T-helper 2 cell treated with Interferon-gamma antibody and Interleukin-4, amounts not matched to agents 100 ng/mL and 5 ng/mL, for 36 hours (primary cell): ENCODE measurements around the gene KRTAP2-1. TPM values are rescaled to one million over a fixed set of nuclear protein-coding genes. Genes with fewer than 3 reads are reported as not detected.
"Not testable (repeated sequence)": the region's sequence is repeated elsewhere in the genome, so short reads cannot be mapped to it uniquely, and the experiment has no call there.

ENCODE experiments used
- intact Hi-C: fragments of 100-400 bp; cut with micrococcal nuclease; formaldehyde crosslinking; loops from one replicate; pipeline ENCODE4 v1.15.1; 2023
- total RNA-seq: library from RNA; stranded (reverse); gene quantifications from 2 replicates; pipeline ENCODE4 v1.2.3, GENCODE V29; 2022

The KRTAP2-1 gene
- total RNA-seq, 1 donor from 2014 or later = not detected

DNA sequence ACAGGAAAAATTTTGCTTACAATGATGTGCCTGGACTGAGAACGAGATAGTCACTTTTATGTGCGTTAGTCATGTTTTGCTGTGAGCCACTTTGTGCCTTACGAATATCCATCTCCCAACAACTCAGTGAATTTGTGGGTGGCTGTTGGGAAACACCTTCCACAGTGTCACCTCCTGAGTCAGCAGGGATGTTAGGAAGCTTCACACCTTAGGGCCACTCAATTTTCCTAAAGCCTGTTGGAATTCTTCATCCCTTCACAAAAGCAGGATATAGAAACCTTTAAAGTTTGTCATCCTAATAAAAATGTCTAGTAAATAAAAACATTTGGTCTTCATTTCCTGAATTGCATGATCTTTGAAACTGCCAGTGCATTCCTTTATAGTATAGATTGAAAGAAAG lies 33.9 kb downstream of the KRTAP2-1 start:
- intact Hi-C loops = no loop called here

DNA sequence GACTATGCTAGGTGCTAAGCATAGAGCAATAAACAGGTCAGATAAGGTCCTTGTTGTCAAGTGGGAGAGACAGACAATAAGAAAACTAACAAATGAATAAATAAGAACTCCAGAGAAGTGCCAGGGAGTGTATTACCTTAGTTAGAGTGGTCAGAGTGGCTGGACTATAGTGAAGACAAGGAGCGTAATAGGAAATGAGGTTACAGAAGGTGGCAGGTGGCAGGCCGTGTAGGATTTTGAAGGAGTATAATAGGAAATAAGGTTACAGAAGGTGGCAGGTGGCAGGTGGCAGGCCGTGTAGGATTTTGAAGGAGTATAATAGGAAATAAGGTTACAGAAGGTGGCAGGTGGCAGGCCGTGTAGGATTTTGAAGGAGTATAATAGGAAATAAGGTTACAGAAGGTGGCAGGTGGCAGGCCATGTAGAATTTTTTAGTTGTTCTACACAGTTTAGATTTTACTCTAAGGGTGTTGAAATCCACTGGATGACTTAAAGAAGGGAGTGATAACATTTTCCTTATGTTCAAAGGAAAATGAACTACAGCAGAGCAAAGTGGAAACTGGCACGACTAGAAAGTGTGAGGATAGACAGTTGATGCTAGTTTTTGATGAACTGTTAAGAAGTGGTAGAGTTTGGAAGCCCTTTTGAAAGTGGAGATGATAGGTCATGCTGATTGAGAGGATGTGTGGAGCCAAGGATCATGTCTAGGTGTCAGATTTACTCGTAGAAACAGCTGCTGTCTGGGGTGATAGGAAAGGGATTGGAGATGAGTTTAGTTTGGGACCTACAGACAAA lies 34.6 kb downstream of the KRTAP2-1 start:
- intact Hi-C loops = no loop called here

DNA sequence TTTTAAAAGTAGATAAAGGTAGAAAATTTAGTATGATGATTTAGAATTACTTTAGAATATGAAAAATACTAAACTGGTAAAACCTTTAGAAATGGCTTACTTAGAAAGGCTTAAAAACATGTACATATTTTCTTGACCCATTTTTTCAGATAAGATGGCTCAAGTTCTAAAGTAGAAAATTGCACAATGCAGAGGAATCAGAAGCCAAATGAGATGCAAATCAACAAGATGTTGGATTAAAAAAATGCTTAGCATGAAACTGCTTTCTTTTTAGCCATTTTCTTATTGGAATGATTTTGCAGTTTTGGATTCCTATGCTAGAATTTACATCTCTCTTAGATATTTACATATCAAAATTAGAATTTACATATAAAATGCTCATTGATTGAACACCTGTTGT lies 36.7 kb downstream of the KRTAP2-1 start:
- intact Hi-C loops = no loop called here

DNA sequence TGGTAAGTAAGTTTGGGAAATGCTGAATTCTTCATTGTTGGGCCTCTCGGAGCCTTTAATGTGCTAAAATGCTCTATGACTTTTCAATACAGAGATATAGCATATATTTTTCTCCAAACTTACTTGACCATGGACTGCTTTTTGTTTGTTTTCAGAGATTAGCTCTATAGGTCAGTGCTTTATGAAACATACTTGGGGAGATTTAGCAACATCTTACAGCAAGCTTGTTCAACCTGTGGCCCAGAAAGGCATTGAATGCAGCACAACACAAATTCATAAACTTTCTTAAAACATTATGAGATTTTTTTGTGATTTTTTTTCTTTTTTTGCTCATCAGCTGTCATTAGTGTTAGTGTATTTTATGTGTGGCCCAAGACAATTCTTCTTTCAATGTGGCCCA lies 37.2 kb downstream of the KRTAP2-1 start:
- intact Hi-C loops = no loop called here

DNA sequence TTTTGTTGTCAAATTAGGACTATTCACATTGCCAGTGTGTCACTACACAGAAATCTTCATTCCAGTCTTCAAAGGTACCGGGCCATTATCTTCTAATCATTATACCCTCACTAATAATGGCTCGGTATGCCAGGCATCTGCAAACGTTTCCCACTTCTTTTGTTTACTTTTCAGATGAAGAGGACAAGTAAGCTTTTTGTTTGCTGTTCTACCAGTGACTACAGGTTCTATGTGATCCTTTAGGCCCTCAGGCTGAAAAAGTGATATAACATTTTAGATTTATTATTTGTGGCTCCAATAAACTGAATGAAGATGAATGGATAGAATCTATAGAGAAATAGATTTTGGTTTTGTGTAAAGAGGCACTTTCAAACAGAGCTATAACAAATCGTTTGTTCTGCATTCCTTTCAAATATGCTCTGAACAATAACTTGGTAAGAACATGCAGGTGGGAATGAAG lies 37.8 kb downstream of the KRTAP2-1 start:
- intact Hi-C loops = no loop called here

DNA sequence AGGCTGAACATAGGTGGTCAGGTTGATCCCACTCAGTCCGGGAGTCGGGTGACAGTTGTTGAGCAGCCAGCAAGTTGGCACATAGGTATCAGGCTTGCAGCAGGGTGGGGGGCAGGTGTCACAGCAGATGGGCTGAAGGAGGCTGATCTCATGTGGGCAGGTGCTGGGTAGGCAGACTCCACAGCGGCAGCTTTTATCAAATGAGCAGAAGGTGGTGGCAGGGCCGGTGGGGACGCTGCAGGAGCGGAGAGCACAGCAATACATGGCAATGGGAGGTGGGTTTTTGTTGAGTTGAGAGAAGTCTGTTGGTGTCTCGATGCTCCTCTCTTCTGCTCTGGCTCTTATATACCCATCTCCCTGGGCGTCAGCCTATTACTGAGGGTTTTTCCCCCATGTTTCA lies 38.3 kb downstream of the KRTAP2-1 start, which contains the start of gene KRTAP3-1:
Gene KRTAP3-1, minus strand, starts transcription at position 318 of the 400 bp plus-strand sequence. Its CDS starts 54 bp downstream, at position 264.
- intact Hi-C loops = no loop called here

DNA sequence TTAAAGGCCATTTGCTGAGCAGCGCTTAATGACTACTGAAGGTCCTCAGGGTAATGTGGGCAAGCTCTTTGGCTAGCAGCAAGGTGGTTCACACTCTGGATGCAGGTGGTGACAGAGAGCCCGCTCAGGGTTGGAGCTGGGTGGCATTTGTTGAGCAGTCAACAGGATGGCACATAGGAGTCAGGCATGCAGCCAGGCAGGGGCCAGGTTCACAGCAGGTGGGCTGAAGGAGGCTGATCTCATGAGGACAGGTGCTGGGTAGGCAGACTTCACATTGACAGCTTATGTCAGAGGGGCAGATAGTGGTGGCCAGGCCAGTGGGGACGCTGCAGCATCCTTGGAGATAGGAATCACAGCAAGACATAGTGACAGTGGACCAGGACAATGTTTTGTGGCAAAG lies 42.7 kb downstream of the KRTAP2-1 start:
- intact Hi-C loops = no loop called here

DNA sequence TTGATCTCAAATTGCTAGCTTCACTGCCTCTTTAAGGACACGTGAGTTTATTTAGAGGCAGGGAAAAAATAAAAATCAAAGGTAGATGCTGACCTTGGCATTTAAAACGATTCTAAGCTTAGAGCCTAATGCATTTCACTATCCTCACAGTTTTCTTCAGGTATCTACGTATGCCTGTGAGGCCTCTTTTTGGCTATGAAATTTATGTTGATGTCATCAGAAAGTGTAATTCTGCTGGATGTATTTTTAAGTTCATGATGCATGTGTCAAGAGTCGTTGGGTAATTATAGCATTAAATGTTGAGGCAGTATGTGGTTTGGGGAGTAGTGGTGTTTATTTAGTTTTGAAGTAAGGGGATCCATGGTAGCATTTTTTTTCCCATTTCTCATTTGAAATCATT lies 43.2 kb downstream of the KRTAP2-1 start:
- intact Hi-C loops = no loop called here

DNA sequence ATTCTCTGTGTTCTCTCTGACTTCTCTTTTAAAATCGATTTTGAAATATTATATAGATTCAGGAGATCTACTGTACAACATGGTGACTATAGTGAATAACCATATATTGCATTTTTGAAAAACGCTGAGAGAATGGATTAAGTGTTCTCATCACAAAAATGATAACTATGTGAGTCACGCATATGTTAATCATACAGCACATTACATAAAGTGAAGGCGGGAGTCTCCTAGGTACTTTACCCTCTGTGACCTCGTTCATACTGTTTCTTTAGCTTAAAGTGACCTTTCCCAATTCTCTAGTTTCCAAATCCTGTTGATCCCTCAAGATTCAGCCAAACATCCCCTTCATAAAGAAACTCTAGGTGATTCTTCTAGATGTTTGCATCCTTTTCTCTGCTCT lies 44.3 kb downstream of the KRTAP2-1 start:
- intact Hi-C loops = no loop called here

DNA sequence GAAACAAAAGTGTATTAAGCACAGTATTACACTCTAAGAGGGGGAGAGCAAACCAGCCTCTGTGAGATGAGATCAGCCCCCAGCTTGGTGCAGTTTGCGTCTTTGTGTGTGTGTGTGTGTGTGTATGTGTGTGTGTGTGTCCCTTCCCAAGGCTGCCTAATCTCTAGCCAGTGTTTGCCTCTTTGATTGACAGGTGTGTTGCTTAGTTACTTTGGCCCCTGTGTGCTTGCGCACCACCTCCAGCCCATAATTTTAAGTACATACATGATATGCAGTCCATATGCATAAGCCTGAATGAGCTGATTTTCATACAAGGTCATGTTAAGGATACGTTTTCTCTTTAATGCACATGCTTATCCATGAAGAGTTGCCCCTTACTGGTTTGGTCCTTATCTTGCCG lies 45.3 kb downstream of the KRTAP2-1 start:
- intact Hi-C loops = no loop called here

DNA sequence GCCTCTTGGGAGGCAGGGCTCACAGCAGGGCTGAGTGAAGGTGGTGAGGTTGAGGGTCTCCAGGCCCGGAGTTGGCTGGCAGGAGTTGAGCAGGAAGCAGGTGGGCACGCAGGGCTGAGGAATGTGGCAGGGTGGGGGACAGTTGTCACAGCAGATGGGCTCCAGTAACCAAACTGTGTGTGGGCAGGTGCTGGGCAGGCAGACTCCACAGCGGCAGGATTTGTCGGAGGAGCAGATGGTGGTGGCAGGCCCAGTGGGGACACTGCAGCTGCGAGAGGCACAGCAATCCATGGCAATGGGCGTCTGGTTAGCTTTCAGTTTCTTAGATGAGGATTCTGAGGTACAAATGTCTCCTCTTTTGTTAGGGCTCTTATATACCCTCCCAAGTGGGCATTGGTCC lies 47.6 kb downstream of the KRTAP2-1 start, which contains the start of gene KRTAP3-2:
Gene KRTAP3-2, minus strand, starts transcription at position 344 of the 400 bp plus-strand sequence. Its CDS starts 53 bp downstream, at position 291.
- intact Hi-C loops = not testable (repeated sequence)

DNA sequence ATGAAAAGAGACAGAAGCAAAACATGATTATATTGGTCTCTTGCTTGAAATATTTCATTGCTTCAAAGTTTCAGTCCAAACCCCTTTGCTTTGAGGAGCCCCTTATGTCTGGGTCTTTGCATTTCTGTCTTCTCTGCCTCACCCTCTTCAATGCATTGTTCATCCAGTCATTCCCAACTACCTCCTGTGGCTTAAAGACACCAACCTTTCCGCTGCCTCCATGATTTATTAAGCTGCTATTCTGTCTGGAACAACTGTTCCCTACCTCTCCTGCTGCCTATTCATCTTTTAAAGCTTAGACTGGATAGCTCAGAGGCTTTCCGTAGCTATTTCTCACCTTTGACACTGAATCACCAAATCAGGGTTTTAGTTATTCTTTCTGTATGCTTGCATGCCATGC lies 49.8 kb downstream of the KRTAP2-1 start:
- intact Hi-C loops = no loop called here

DNA sequence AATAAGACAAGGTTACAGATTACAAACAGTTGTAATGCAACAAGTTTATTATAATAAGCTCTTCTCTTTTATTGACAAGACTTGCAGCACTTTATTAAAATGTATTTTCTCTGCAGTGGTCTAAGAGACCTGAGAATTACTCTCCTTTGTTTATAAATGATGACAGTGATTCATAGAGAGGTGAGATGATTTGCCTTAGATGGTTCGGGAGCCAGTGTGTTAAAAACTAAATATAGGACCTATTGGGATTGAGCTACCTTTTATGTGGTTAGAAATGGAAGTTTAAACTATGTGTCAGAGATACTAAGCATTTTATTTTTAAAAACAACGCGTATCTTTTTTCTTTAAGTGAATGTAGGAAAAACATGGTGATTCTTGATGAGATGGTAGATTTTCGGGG lies 50.3 kb downstream of the KRTAP2-1 start:
- intact Hi-C loops = no loop called here

Other genes with a start within 250 kb of the KRTAP2-1 start
- not detected in 2 replicates for gene KRT28, start 247.4 kb downstream of the KRTAP2-1 start, total RNA-seq
- 29.9 and 32.8 TPM in 2 replicates for gene KRT10, start 224.7 kb downstream of the KRTAP2-1 start, total RNA-seq
- gene KRT12, start 180.1 kb downstream of the KRTAP2-1 start, total RNA-seq = not detected in 2 replicates
- gene KRT20, start 162.1 kb downstream of the KRTAP2-1 start, total RNA-seq = not detected in 2 replicates
- gene KRT23, start 109.7 kb downstream of the KRTAP2-1 start, total RNA-seq = not detected in 2 replicates
- gene KRT39, start 80.4 kb downstream of the KRTAP2-1 start, total RNA-seq = not detected in 2 replicates
- not detected in 2 replicates for gene KRT40, start 63.0 kb downstream of the KRTAP2-1 start, total RNA-seq
- not detected in 2 replicates for gene KRTAP3-3, start 53.2 kb downstream of the KRTAP2-1 start, total RNA-seq
- not detected in 2 replicates for gene KRTAP3-2, start 47.4 kb downstream of the KRTAP2-1 start, total RNA-seq
- not detected in 2 replicates for gene KRTAP3-1, start 38.2 kb downstream of the KRTAP2-1 start, total RNA-seq
- gene KRTAP1-5, start 20.1 kb downstream of the KRTAP2-1 start, total RNA-seq = not detected in 2 replicates
- not detected in 2 replicates for gene KRTAP1-4, start 17.1 kb downstream of the KRTAP2-1 start, total RNA-seq
- not detected in 2 replicates for gene KRTAP1-3, start 12.4 kb downstream of the KRTAP2-1 start, total RNA-seq
- gene KRTAP1-1, start 5.9 kb downstream of the KRTAP2-1 start, total RNA-seq = not detected in 2 replicates
- not detected in 2 replicates for gene KRTAP2-2, start 7.9 kb upstream of the KRTAP2-1 start, total RNA-seq
- gene KRTAP2-3, start 12.8 kb upstream of the KRTAP2-1 start, total RNA-seq = not detected in 2 replicates
- gene KRTAP2-4, start 18.6 kb upstream of the KRTAP2-1 start, total RNA-seq = not detected in 2 replicates
- gene KRTAP4-7, start 36.8 kb upstream of the KRTAP2-1 start, total RNA-seq = not detected in 2 replicates
- not detected in 2 replicates for gene KRTAP4-8, start 50.8 kb upstream of the KRTAP2-1 start, total RNA-seq
- not detected in 2 replicates for gene KRTAP4-16, start 54.9 kb upstream of the KRTAP2-1 start, total RNA-seq
- gene KRTAP4-9, start 58.1 kb upstream of the KRTAP2-1 start, total RNA-seq = not detected in 2 replicates
- not detected in 2 replicates for gene KRTAP4-11, start 71.1 kb upstream of the KRTAP2-1 start, total RNA-seq
- not detected in 2 replicates for gene KRTAP4-12, start 76.9 kb upstream of the KRTAP2-1 start, total RNA-seq
- not detected in 2 replicates for gene KRTAP4-6, start 93.2 kb upstream of the KRTAP2-1 start, total RNA-seq
- gene KRTAP4-5, start 102.5 kb upstream of the KRTAP2-1 start, total RNA-seq = not detected in 2 replicates
- not detected in 2 replicates for gene KRTAP4-4, start 113.4 kb upstream of the KRTAP2-1 start, total RNA-seq
- gene KRTAP4-3, start 120.9 kb upstream of the KRTAP2-1 start, total RNA-seq = not detected in 2 replicates
- not detected in 2 replicates for gene KRTAP4-2, start 130.9 kb upstream of the KRTAP2-1 start, total RNA-seq
- not detected in 2 replicates for gene KRTAP4-1, start 137.6 kb upstream of the KRTAP2-1 start, total RNA-seq
- not detected in 2 replicates for gene KRTAP9-1, start 142.6 kb upstream of the KRTAP2-1 start, total RNA-seq
- not detected in 2 replicates for gene KRTAP9-2, start 179.3 kb upstream of the KRTAP2-1 start, total RNA-seq
- gene KRTAP9-3, start 185.1 kb upstream of the KRTAP2-1 start, total RNA-seq = not detected in 2 replicates
- not detected in 2 replicates for gene KRTAP9-8, start 190.7 kb upstream of the KRTAP2-1 start, total RNA-seq
- not detected in 2 replicates for gene KRTAP9-4, start 202.4 kb upstream of the KRTAP2-1 start, total RNA-seq
- not detected in 2 replicates for gene KRTAP9-9, start 208.1 kb upstream of the KRTAP2-1 start, total RNA-seq
- not detected in 2 replicates for gene KRTAP9-6, start 218.1 kb upstream of the KRTAP2-1 start, total RNA-seq
- not detected in 2 replicates for gene KRTAP9-7, start 228.4 kb upstream of the KRTAP2-1 start, total RNA-seq